H9 (cell line): Measurements from ENCODE around the gene GRID1. TPM values are rescaled to one million over a fixed set of nuclear protein-coding genes. Genes with fewer than 3 reads are reported as not detected.

Experiments used
- DNase-seq: peaks from one replicate; pipeline ENCODE4 v3.0.0-alpha.2; 2017
- H2AFZ ChIP-seq: one replicate; pipeline ENCODE4 v1.6.1; 2013; ENCODE audit warnings: mild to moderate bottlenecking, low read length, control low read depth, moderate library complexity
- H2AK5ac ChIP-seq: 2 replicates; pipeline ENCODE4 v1.6.1; 2013; ENCODE audit warnings: low read length, control low read depth, mixed read lengths; ENCODE audit not compliant: insufficient read length
- H2BK120ac ChIP-seq: one replicate; pipeline ENCODE4 v1.6.1; 2013; ENCODE audit warnings: low read depth, mild to moderate bottlenecking, low read length, control low read depth, inconsistent platforms; ENCODE audit not compliant: poor library complexity, severe bottlenecking
- H2BK12ac ChIP-seq: 2 replicates; pipeline ENCODE4 v1.6.1; 2013; ENCODE audit warnings: low read length, control low read depth, mixed read lengths, low read depth; ENCODE audit not compliant: insufficient read length
- H2BK15ac ChIP-seq: 2 replicates; pipeline ENCODE4 v1.6.1; 2013; ENCODE audit warnings: low read depth, low read length, control low read depth
- H2BK20ac ChIP-seq: one replicate; pipeline ENCODE4 v1.6.1; 2013; ENCODE audit warnings: low read depth, mild to moderate bottlenecking, low read length, control low read depth, inconsistent platforms; ENCODE audit not compliant: poor library complexity, severe bottlenecking
- H2BK5ac ChIP-seq: 2 replicates; pipeline ENCODE4 v1.6.1; 2013; ENCODE audit warnings: low read length, control low read depth, mixed read lengths; ENCODE audit not compliant: insufficient read length
- H3K14ac ChIP-seq: 2 replicates; pipeline ENCODE4 v1.6.1; 2013; ENCODE audit warnings: low read length, control low read depth; ENCODE audit not compliant: insufficient read depth
- H3K18ac ChIP-seq: 2 replicates; pipeline ENCODE4 v1.6.1; 2013; ENCODE audit warnings: low read depth, mild to moderate bottlenecking, mixed read lengths, low read length, control low read depth; ENCODE audit not compliant: insufficient read length
- H3K23ac ChIP-seq: 2 replicates; pipeline ENCODE4 v1.6.1; 2013; ENCODE audit warnings: low read length, control low read depth, mixed read lengths, low read depth; ENCODE audit not compliant: insufficient read length
- H3K23me2 ChIP-seq: 2 replicates; pipeline ENCODE4 v1.6.1; 2013; ENCODE audit warnings: low read depth, mild to moderate bottlenecking, mixed read lengths, low read length, control low read depth; ENCODE audit not compliant: insufficient read length, poor library complexity, severe bottlenecking
- H3K27ac ChIP-seq: 2 replicates; pipeline ENCODE4 v1.5.1; 2013; ENCODE audit warnings: low read length, control low read depth, mixed read lengths, low read depth; ENCODE audit not compliant: insufficient read length
- H3K27me3 ChIP-seq: 2 replicates; pipeline ENCODE4 v1.6.1; 2013; ENCODE audit warnings: low read length, control low read depth, inconsistent platforms; ENCODE audit not compliant: insufficient read depth
- H3K4ac ChIP-seq: 2 replicates; pipeline ENCODE4 v1.6.1; 2013; ENCODE audit warnings: low read depth, mild to moderate bottlenecking, control low read depth, inconsistent platforms, low read length, moderate library complexity
- H3K4me1 ChIP-seq: 2 replicates; pipeline ENCODE4 v1.6.1; 2013; ENCODE audit warnings: low read length, control low read depth, inconsistent platforms; ENCODE audit not compliant: insufficient read depth
- H3K4me2 ChIP-seq: 2 replicates; pipeline ENCODE4 v1.6.1; 2013; ENCODE audit warnings: low read length, control low read depth, mixed read lengths; ENCODE audit not compliant: insufficient read length, insufficient read depth
- H3K56ac ChIP-seq: 2 replicates; pipeline ENCODE4 v1.6.1; 2013; ENCODE audit warnings: low read depth, mild to moderate bottlenecking, mixed read lengths, low read length, control low read depth; ENCODE audit not compliant: insufficient read length
- H3K79me1 ChIP-seq: 2 replicates; pipeline ENCODE4 v1.6.1; 2013; ENCODE audit warnings: low read depth, mild to moderate bottlenecking, moderate library complexity, low read length, control low read depth, inconsistent platforms; ENCODE audit not compliant: insufficient read depth, poor library complexity, severe bottlenecking
- H3K79me2 ChIP-seq: 2 replicates; pipeline ENCODE4 v1.6.1; 2013; ENCODE audit warnings: low read length, control low read depth, inconsistent platforms; ENCODE audit not compliant: insufficient read depth
- H3K9ac ChIP-seq: 2 replicates; pipeline ENCODE4 v1.6.1; 2013; ENCODE audit warnings: low read length, control low read depth, mixed read lengths; ENCODE audit not compliant: insufficient read length; ENCODE audit errors: extremely low read depth
- H3K9me3 ChIP-seq: one replicate; pipeline ENCODE4 v1.6.1; 2013; ENCODE audit warnings: low read depth, low read length, inconsistent platforms; ENCODE audit not compliant: control insufficient read depth
- H3T11ph ChIP-seq: one replicate; pipeline ENCODE4 v1.6.1; 2013; ENCODE audit warnings: mild to moderate bottlenecking, low read length, control low read depth, inconsistent platforms
- H4K20me1 ChIP-seq: one replicate; pipeline ENCODE4 v1.6.1; 2013; ENCODE audit not compliant: control insufficient read depth, insufficient read length, insufficient read depth
- H4K5ac ChIP-seq: 2 replicates; pipeline ENCODE4 v1.6.1; 2013; ENCODE audit warnings: low read depth, mild to moderate bottlenecking, mixed read lengths, low read length, control low read depth; ENCODE audit not compliant: insufficient read length
- H4K8ac ChIP-seq: replicated peaks from 2 replicates; pipeline ENCODE4 v1.6.1; 2013; ENCODE audit warnings: low read length, control low read depth, mixed read lengths, low read depth; ENCODE audit not compliant: insufficient read length
- H4K91ac ChIP-seq: 2 replicates; pipeline ENCODE4 v1.6.1; 2013; ENCODE audit warnings: low read depth, mild to moderate bottlenecking, moderate library complexity, mixed read lengths, low read length, control low read depth; ENCODE audit not compliant: insufficient read length
- H3K27ac Mint-ChIP-seq, 3 experiments: 2 replicates in 2 of 3; 3 replicates in 1 of 3; pipeline ENCODE4 v1.8.0; 2020 to 2021; ENCODE audit warnings: mixed read lengths in 3 of 3, mild to moderate bottlenecking in 1 of 3, moderate library complexity in 1 of 3
- H3K27me3 Mint-ChIP-seq: 2 replicates; pipeline ENCODE4 v1.8.0; 2021; ENCODE audit warnings: low read depth, mild to moderate bottlenecking, moderate library complexity, mixed read lengths
- H3K36me3 Mint-ChIP-seq, 3 experiments: 2 replicates in 2 of 3; 3 replicates in 1 of 3; pipeline ENCODE4 v1.8.0; 2020 to 2021; ENCODE audit warnings: low read depth in 3 of 3, mixed read lengths in 3 of 3; ENCODE audit not compliant: insufficient read depth in 1 of 3
- H3K4me1 Mint-ChIP-seq, 2 experiments: 2 replicates each; pipeline ENCODE4 v1.8.0; 2020; ENCODE audit warnings: mixed read lengths in 2 of 2
- H3K4me3 Mint-ChIP-seq, 2 experiments: 2 replicates in 1 of 2; 3 replicates in 1 of 2; pipeline ENCODE4 v1.8.0; 2020 to 2021; ENCODE audit warnings: mild to moderate bottlenecking in 2 of 2, mixed read lengths in 2 of 2, moderate library complexity in 1 of 2
- H3K9me3 Mint-ChIP-seq, 2 experiments: 2 replicates in 1 of 2; 3 replicates in 1 of 2; pipeline ENCODE4 v1.8.0; 2020; ENCODE audit warnings: mild to moderate bottlenecking in 2 of 2, mixed read lengths in 2 of 2, moderate library complexity in 1 of 2
- WGBS: extraction: QIAGEN DNeasy Blood & Tissue Kit; methylation state at CpG from one replicate; pipeline ENCODE4 v1.1.7; 2013; ENCODE audit warnings: missing lambda C conversion rate, low lambda C conversion rate, mixed read lengths; ENCODE audit not compliant: insufficient read length; ENCODE audit errors: extremely low coverage; 5-methylcytosine and 5-hydroxymethylcytosine counted together
- total RNA-seq: library from RNA; stranded (reverse); gene quantifications from 2 replicates; pipeline ENCODE4 v1.2.1, GENCODE V29; 2021
- TF ChIP-seq, protein P1 (sequence below): fragments of 200-600 bp; sonication (generic); conservative IDR thresholded peaks from 3 replicates; pipeline ENCODE4 v1.8.0; 2021; ENCODE audit warnings: antibody characterized with exemption, mild to moderate bottlenecking

The GRID1 gene
- total RNA-seq, 1 experiment from 2014 or later: 0.35 TPM

DNA sequence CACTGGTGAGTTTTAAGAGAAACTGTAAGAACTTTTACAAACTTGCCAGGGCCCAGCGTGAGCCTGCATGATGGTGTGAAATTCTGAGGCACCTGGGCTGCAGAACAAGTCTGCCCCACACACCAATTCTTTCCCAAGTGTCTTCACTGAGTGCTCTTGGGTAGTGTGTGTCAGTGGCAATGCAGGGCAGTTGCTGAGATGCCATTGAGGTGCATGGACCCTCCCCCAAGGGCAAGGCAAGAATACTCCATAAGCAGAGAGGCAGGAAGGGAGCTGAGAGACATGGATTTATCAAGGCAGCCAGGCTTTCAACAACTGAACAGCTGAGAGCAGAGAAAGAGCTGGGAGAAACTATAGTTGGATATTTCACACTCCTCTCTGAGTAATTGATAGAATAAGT lies 801.2 kb downstream of the GRID1 start:
- no peak overlapping the region for H2BK5ac ChIP-seq
- H3K36me3 Mint-ChIP-seq: no peaks in the 10 kb centered on the region
- no peak overlapping the region for H3K4ac ChIP-seq
- H4K20me1 ChIP-seq: no peaks in the 10 kb centered on the region
- no peaks in the 10 kb centered on the region for H3K27me3 ChIP-seq
- TF ChIP-seq, protein P1, sequence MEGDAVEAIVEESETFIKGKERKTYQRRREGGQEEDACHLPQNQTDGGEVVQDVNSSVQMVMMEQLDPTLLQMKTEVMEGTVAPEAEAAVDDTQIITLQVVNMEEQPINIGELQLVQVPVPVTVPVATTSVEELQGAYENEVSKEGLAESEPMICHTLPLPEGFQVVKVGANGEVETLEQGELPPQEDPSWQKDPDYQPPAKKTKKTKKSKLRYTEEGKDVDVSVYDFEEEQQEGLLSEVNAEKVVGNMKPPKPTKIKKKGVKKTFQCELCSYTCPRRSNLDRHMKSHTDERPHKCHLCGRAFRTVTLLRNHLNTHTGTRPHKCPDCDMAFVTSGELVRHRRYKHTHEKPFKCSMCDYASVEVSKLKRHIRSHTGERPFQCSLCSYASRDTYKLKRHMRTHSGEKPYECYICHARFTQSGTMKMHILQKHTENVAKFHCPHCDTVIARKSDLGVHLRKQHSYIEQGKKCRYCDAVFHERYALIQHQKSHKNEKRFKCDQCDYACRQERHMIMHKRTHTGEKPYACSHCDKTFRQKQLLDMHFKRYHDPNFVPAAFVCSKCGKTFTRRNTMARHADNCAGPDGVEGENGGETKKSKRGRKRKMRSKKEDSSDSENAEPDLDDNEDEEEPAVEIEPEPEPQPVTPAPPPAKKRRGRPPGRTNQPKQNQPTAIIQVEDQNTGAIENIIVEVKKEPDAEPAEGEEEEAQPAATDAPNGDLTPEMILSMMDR: no peak
- H3K23ac ChIP-seq: no peak overlapping the region
- no peak overlapping the region for H3K9ac ChIP-seq
- H2BK120ac ChIP-seq: no peak overlapping the region
- H3K27ac Mint-ChIP-seq: 0 out of 7 replicates have a peak overlapping the region, but pooled peaks of 1 of the 3 experiments have one; percentile 57
- H3K4me1 Mint-ChIP-seq: peaks cover 16 to 22% of the 10 kb centered on the region in 2 experiments
- no peak overlapping the region for H2BK15ac ChIP-seq
- H3K27ac ChIP-seq: no peak overlapping the region
- H3K4me1 ChIP-seq: no peaks in the 10 kb centered on the region
- H3K56ac ChIP-seq: no peak overlapping the region
- H3K4me2 ChIP-seq: no peak overlapping the region
- WGBS: no CpG with 5 or more reads among the region's 1 CpG
- no peak overlapping the region for H2AFZ ChIP-seq
- H3K79me1 ChIP-seq: no peaks in the 10 kb centered on the region
- H4K91ac ChIP-seq: no peak overlapping the region
- no peak overlapping the region for H3T11ph ChIP-seq
- peak; percentile 40 for DNase-seq
- H3K9me3 ChIP-seq: no peaks in the 10 kb centered on the region
- no peak overlapping the region for H2BK20ac ChIP-seq
- no peaks in the 10 kb centered on the region for H3K79me2 ChIP-seq
- no peaks in the 10 kb centered on the region for H3K9me3 Mint-ChIP-seq
- no peak overlapping the region for H3K14ac ChIP-seq
- no peak overlapping the region for H4K5ac ChIP-seq
- H3K18ac ChIP-seq: no peak overlapping the region
- no peak overlapping the region for H3K4me3 Mint-ChIP-seq
- no peak overlapping the region for H4K8ac ChIP-seq
- H3K23me2 ChIP-seq: no peaks in the 10 kb centered on the region
- no peak overlapping the region for H2AK5ac ChIP-seq
- no peak overlapping the region for H2BK12ac ChIP-seq
- H3K27me3 Mint-ChIP-seq: no peaks in the 10 kb centered on the region
